Daoy (cell line): ENCODE results near the gene ITGA11. TPM values are rescaled to one million over a fixed set of nuclear protein-coding genes. Genes with fewer than 3 reads are reported as not detected.
A peak's percentile ranks its signal among the peaks of the same experiment; 100 is the strongest.

ENCODE experiments used
- DNase-seq: peaks from one replicate; pipeline ENCODE4 v3.0.0-alpha.2; 2015; ENCODE audit warnings: low read depth
- total RNA-seq: library from RNA; depleted of rRNA; stranded (reverse); fragments of >200 nt; shearing (Covaris generic); gene quantifications from 2 replicates; pipeline ENCODE4 v1.2.3, GENCODE V29; 2014

ITGA11 gene
- total RNA-seq, 1 experiment from 2014 or later: 11.4 TPM

DNA sequence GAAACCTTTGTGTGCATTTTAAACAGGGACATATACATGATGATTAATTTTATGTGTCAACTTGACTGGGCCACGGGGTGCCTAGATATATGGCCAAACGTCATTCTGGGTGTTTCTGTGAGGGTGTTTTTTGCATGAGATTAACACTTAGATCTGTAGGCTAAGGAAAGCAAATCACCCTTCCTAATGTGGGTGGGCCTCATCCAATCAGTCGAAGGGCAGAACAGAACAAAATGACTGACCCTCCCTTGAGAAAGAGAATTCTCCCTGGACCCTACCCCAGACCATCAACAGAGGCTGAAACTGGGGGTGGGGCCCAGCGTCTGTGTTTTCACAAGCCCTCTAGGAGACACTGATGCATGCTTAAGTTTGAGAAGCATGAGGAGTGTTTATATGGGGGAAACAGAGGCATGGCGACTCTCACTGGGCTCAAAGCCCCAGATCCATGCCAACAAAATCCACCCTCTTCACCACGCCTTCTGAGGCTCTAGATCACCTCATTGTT, 56.2 kb downstream of the ITGA11 start:
- DNase-seq: no peak

DNA sequence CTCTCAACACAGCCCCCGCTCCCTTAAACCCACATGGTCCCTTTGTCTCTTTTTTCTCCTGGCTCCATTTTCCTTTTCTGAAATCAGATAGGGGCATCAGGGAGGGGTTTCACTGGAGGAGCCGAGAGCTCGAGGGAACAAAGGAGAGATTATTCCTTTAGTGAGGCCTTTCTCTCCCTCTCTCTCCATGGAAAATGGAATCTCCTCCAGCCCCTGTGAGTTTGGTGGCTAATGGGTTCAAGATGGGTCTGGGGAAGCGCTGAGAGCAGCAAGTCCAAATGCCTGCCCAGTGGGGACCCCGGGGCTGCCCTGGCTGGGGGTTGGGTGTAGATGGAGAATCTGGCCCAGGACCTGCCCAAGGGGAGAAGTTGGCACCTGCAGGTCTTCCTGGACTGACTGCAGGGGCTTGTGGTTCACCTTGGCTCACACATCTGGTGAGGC, 56.8 kb downstream of the ITGA11 start:
- DNase-seq: no peak

DNA sequence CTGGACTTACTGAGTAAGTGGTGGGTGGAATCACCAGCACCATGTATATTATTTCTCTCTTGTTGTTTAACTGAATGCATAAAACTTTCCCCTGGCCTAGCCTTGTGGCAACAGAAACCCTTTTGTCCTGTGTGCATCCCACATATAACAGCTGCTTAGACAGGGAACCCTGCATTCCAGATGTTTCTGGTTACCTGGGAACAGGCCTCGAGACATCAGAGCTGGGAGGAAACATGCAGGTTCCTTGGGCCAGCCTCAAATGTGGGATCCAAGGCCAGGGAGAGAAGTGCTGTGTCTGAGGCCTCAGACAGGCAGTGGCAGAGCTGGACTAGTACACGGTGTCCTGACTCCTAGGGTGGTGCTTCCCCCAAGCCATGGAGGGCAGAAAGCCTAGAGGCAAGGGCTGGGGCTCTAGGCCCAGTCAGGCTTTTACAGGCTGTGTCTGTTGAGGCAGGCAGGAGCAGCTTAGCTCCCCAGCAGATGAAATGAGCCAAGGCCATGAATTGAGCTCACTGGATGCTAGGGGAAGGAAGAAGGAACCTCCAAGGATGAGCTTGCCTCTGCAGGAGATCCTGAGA, 57.7 kb downstream of the ITGA11 start:
- DNase-seq: no peak

GRCh38 chr15:68373028-68373427, 58.9 kb downstream of the ITGA11 start:
- no peak for DNase-seq

DNA sequence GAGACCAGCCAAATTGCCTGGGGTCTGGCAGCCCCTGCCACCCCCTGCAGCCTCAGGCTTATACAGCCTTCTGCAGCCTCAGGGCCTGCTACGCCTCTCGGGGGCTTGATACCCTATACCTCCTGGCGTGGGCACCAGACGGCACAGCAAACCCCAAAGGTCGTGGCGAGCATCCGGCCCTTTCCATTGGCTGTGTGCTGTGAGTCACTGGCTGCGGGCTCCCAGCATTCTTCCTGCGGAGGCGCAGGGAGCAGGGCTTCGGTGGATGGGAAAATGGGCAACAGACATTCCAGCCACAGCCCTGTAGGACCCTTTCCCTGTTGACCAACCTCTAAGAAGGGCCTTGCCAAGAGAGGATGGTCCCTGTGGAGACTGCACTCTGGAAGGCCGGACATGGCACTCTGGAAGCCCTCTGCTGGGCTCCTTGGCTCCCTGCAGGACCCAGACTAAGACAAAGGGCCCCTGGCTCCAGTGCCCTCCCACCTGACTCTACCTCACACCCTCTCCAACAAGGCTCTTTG, 59.6 kb downstream of the ITGA11 start:
- peak; percentile 91 for DNase-seq

- DNase-seq: no peak
Measured at GRCh38 chr15:68371851-68372250, 60.1 kb downstream of the ITGA11 start.

DNA sequence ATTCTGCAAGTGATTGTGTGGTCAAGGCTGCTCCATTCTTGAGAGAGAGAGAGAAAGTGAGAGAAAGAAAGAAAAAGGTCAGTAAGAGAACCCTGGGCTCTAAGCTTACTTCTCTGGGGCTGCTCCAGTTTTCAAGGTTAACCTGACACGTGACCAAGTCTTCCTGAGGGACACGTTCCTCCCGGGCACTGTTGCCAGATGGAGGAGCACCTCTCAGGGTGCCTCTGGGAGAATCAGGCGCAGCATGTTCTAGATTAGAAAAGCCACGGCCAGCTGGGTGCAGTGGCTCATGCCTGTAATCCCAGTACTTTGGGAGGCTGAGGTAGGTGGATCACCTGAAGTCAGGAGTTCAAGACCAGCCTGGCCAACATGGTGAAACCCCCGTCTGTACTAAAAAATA, 60.8 kb downstream of the ITGA11 start:
- no peak for DNase-seq

DNA sequence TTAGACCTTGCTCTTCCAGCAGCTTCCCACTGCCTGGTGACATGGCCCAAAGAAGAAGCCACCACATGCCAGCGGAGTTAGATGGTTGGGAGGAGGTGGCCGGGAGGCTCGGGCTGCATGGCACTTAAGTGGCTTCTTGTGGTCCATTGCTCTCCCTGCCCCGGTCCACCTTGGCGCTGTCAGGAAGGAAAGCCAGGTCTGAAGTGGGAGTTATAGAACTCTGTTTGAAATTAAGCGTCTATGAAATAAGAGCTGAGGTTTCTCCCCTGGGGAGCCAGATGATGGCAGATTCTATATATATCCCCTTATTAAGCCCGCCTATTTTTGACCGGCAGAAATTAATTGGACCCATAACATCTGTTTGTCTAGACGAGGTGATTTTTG, 61.2 kb downstream of the ITGA11 start:
- no peak for DNase-seq

- DNase-seq: no peak
Measured at GRCh38 chr15:68369931-68370767, 61.8 kb downstream of the ITGA11 start.

GRCh38 chr15:68368731-68369435, 63.1 kb downstream of the ITGA11 start:
- DNase-seq: no peak

- no peak for DNase-seq
Measured at GRCh38 chr15:68367992-68368391, 64.0 kb downstream of the ITGA11 start.

GRCh38 chr15:68367226-68367625, 64.7 kb downstream of the ITGA11 start:
- no peak for DNase-seq

GRCh38 chr15:68366314-68366713, 65.6 kb downstream of the ITGA11 start:
- DNase-seq: no peak

- DNase-seq: no peak
Measured at GRCh38 chr15:68365770-68366169, 66.2 kb downstream of the ITGA11 start.

DNA sequence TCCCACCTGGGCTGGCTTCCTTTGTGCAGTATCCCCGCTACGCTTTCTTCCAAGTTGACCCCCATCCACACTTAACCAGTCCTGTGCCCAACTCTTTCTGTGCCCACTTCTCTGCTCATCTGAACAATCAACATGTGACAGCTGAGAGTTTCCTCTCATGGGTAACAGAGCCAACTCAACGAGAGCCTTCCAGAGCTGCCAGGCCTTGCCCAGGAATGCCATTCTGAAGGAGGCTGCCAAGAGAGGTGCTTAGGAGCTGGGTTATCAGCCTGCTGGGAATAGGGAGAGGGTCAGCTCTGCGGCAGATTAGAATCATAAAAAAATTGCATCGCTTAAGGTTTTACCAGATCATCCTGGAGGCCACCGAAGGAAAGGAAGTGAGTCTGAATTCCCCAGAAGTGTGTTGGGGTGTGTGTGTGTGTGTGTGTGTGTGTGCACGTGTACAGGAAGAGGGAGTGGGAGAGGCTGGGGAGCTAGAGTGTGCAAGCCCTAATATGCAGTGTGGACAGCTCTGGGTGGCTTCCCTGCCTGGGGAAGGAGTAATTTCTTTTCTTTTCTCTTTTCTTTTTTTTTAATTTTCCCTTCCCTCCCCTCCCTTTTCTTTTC, 66.7 kb downstream of the ITGA11 start:
- DNase-seq: peak; percentile 41

DNA sequence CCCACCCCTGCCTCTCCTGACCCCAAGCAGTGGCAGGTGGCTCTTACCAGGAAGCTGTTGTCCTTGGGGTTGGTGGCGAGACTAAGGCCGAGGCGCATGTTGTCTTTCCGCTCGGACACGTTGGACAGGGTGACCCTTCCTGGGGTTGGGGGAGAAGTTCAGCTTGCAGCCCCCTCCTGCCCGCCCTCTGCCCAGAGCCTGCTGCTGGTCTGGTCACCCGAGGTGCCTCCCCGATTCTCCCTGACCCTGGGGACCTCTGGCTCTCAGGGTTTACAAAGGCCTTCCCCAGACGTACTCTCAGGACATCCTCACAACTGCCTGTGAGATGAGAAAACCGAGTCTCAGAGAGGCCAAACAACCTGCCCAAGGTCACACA, 67.3 kb downstream of the ITGA11 start:
- DNase-seq: no peak

DNA sequence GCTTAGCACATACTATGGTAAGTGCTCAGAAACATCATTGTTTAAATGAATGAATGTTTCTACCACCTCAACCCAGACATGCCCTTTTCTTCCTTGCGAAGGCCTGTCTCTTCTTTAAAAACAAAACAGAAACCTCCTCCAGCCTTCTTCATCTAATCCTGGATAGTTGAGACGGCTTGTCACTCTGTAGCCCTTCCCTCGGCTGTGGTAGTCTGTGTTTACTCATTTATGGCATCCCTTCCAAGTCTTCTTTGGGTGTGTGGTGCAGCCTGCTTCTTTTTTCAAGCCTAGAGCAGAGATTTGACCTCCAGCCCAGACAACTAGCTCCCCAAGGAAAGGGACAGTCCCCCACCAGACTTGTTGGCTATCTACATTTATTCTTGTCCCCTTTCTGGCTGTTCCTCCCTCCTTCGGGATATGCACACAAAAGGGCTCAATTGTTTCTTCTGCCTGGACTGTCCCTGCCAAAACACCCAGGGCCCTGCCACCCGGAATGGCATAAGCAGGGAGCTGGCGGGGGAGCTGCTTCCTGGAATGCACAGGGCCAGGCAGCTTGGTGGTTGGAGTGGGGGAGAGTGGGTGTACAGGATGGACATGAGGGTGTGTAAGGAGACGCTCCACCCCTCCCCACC, 67.8 kb downstream of the ITGA11 start:
- no peak for DNase-seq

DNA sequence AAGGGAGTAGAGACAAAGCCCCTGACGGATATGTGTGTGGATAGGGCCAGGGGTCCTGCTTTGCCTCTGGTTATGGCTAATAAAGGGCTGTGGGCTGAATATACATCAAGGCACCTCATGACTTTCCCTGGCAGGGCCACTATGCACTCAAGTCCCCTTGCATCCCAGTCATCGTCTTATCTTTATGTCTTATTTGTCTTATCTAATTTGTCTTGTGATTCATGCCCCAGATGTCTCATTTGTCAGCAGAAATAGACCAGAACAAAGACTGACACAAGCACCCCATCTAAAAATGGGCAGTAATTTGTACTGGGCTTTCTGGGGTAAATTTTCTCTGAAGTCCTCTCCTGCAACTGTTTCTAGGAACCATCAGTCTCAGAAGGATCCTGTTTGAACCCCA, 68.6 kb downstream of the ITGA11 start:
- DNase-seq: peak; percentile 58

DNA sequence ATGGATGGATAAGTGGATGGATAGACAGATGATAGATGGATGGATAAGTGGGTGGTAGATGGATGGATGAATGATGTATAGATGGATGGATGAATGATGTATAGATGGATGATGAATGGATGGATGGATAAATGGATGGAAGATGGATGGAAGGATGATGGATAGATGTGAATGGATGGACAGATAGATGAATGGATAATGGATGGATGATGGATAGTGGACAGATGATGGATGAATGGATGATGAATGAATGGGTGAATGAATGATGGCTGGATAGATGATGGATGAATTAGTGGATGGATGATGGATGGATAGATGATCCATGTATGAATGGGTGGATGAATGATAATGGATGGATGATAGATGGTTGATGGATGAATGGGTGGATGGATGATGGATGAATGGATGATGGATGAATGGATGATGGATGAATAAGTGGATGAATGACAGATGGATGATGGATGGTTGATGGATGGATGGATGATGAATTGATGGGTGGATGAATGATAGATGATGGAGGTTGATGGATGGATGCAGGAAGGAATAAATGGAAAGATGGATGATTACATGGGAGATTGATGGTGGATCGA, 69.3 kb downstream of the ITGA11 start:
- DNase-seq: no peak

DNA sequence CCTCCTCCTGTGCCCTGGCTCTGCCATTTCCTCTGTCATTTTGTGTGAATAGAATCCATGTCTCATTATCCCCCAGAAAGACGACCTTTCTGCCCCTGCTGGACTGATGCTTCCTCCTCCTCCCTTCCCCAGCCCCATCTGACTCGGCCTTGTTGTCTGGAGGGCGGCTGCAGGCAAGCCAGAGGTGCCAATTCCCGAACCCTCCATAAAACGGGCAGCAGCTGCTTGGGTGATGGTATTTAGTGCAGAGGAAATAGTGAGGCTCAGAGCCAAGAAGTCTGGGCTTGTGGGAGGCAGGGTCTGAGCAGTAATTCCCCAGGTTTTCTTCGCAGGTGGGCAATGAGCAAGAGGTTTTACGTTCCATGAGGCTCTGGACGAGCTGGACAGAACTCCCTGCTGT, 71.2 kb downstream of the ITGA11 start:
- DNase-seq: no peak

- no peak for DNase-seq
Measured at GRCh38 chr15:68356778-68357177, 75.2 kb downstream of the ITGA11 start.
